Measurements from ENCODE around the gene STK24. TPM values are rescaled to one million over a fixed set of nuclear protein-coding genes. Genes with fewer than 3 reads are reported as not detected.

STK24 gene
- total and polyA plus RNA-seq, 2 of the 8 experiments (the other 6 are each of a cell fraction or from before 2014, with no cell fraction given) = 62.8 to 143 TPM

DNA sequence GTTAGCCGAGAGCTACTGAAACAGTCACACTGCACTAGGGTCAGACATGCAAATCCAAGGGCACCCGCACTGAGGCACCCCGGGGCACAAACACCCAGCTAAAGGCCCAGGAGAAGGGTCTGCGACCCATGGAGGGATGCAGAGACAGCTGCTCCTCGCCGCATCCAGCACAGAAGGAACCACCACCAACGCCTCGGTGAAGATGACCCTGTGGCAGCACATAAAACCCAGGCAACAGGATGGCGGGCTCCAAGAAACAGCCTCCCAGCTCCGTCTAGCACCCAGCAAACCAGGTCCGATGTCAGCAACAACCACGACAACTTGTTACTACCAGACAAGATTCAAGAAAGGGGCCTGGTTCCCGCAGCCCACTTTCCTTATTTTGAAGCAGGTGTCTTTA, 82.1 kb downstream of the STK24 start:
- H2AK5ac ChIP-seq (ENCODE audit: low read depth, low read length) = no peak overlapping the region
- no peak for FAIRE-seq
- no peak overlapping the region for H3K4me3 ChIP-seq (ENCODE audit: extremely low read depth in 1 of 4, insufficient read depth in 2 of 4, low read depth in 3 of 4, low read length in 4 of 4)
- H2BK12ac ChIP-seq (ENCODE audit: low read depth, low read length) = no peak overlapping the region
- no peak overlapping the region for H4K8ac ChIP-seq (ENCODE audit: extremely low read depth, insufficient read depth, low read length)
- H3K36me3 ChIP-seq (ENCODE audit: control insufficient read depth in 2 of 4, insufficient read depth in 4 of 4, low read length in 3 of 4) = peaks cover 0 to 4% (median 2%) of the 10 kb centered on the region in 4 experiments; a peak in 1 of 8 replicates
- no peak overlapping the region for H2BK120ac ChIP-seq (replicated peaks; ENCODE audit: low read depth, low read length)
- H3K4ac ChIP-seq (replicated peaks; ENCODE audit: insufficient read length, low read depth, low read length) = no peak overlapping the region
- H4K20me1 ChIP-seq (replicated peaks in 1 of 2; ENCODE audit: control insufficient read depth in 1 of 2, insufficient read depth in 2 of 2, low read length in 2 of 2) = peaks cover 6 to 21% of the 10 kb centered on the region in 2 experiments
- H4K5ac ChIP-seq (ENCODE audit: insufficient read length, low read depth, low read length) = no peak overlapping the region
- H2BK20ac ChIP-seq (ENCODE audit: low read length) = no peak overlapping the region
- peaks cover 0 to 92% of the 10 kb centered on the region in 2 experiments; a peak in 3 of 4 replicates for H3K79me2 ChIP-seq (ENCODE audit: control insufficient read depth in 1 of 2, insufficient read depth in 2 of 2, low read length in 2 of 2)
- WGBS, 2 experiments (ENCODE audit: extremely low coverage in 1 of 2, insufficient coverage in 1 of 2, insufficient read length in 1 of 2, insufficient replicate concordance in 2 of 2, low coverage in 1 of 2, low lambda C conversion rate in 2 of 2, missing lambda C conversion rate in 1 of 2) = 86% methylated on average over 13 of the region's 13 CpGs; no CpG with 5 or more reads in 1 of the 2 experiments
- DNase-seq (ENCODE audit: low read depth in 1 of 2, low spot score in 2 of 2) = no peak
- H3K14ac ChIP-seq (ENCODE audit: insufficient read length) = no peak overlapping the region
- no peak overlapping the region; the same call in 1 of the 2 replicates for H2BK5ac ChIP-seq (ENCODE audit: low read depth, low read length)
- no peaks in the 10 kb centered on the region for H3K27me3 ChIP-seq (replicated peaks in 1 of 4; ENCODE audit: control insufficient read depth in 3 of 4, extremely low read depth in 1 of 4, insufficient read depth in 3 of 4, low read length in 3 of 4)
- H3K4me2 ChIP-seq (ENCODE audit: insufficient read depth in 1 of 2, low read depth in 2 of 2, low read length in 2 of 2) = no peak overlapping the region
- CTCF ChIA-PET (ENCODE audit: partially characterized antibody) = interaction anchor here (0.6 to 1.9 kb wide), 6 partner anchors 10 to 157 kb away, joined by 3 to 12 read pairs (median 5); no protein-coding TSS in a partner anchor
- no peak overlapping the region for H3K56ac ChIP-seq (replicated peaks; ENCODE audit: insufficient read length, low read depth, low read length)
- POLR2A ChIA-PET (ENCODE audit: partially characterized antibody) = interaction anchor here (0.6 to 1.0 kb wide), 3 partner anchors 10 to 148 kb away, joined by 3 to 5 read pairs (median 3); no protein-coding TSS in a partner anchor
- peaks cover 7 to 20% (median 14%) of the 10 kb centered on the region in 4 experiments for H3K4me1 ChIP-seq (replicated peaks in 1 of 4; ENCODE audit: control insufficient read depth in 3 of 4, insufficient read depth in 4 of 4, low read length in 3 of 4)
- H3K79me1 ChIP-seq (ENCODE audit: low read depth, low read length) = peaks cover 23% of the 10 kb centered on the region
- H3K9ac ChIP-seq (replicated peaks in 1 of 4; ENCODE audit: extremely low read depth in 1 of 4, low read depth in 3 of 4, low read length in 3 of 4) = no peak overlapping the region
- H3K23me2 ChIP-seq (ENCODE audit: low read depth, low read length) = no peaks in the 10 kb centered on the region
- no peak overlapping the region for H3K23ac ChIP-seq (ENCODE audit: insufficient read length)
- 0 out of 4 replicates have a peak, but pooled peaks cover 0 to 2% of the 10 kb centered on the region in 2 experiments for H3K9me3 ChIP-seq (ENCODE audit: insufficient read depth in 2 of 2, low read depth in 1 of 2, low read length in 1 of 2)
- no peak overlapping the region for H2AFZ ChIP-seq (ENCODE audit: low read length)
- no peak overlapping the region for H3K27ac ChIP-seq (ENCODE audit: low read depth, low read length)
- no peak overlapping the region for H4K91ac ChIP-seq (replicated peaks; ENCODE audit: insufficient read length, low read length)
- no peak overlapping the region for H3K18ac ChIP-seq (ENCODE audit: extremely low read depth, low read length)
- H2BK15ac ChIP-seq (ENCODE audit: low read length) = no peak overlapping the region
- TF ChIP-seq RXRA (IDR thresholded peaks at IDR 0.05; ENCODE audit: insufficient read depth, low read depth, low read length) (no peak), KDM4A (IDR thresholded peaks at IDR 0.05; ENCODE audit: low read depth, low read length, severe bottlenecking) (no peak), POLR2A (IDR thresholded peaks at IDR 0.05; ENCODE audit: control extremely low read depth in 1 of 2, low read depth in 2 of 2, low read length in 2 of 2) (no peak), CREB1 (IDR thresholded peaks at IDR 0.05) (no peak), TEAD4 (IDR thresholded peaks at IDR 0.05; ENCODE audit: low read depth, low read length) (no peak), BCL11A (IDR thresholded peaks at IDR 0.05; ENCODE audit: low read depth in 2 of 2, low read length in 2 of 2) (no peak), CHD1 (IDR thresholded peaks at IDR 0.05; ENCODE audit: low read depth, low read length) (no peak), CHD2 (IDR thresholded peaks at IDR 0.05; ENCODE audit: low read length) (no peak), CBX8 (IDR thresholded peaks at IDR 0.05; ENCODE audit: borderline replicate concordance, low read depth, low read length) (no peak), CEBPB (IDR thresholded peaks at IDR 0.05; ENCODE audit: low read depth, low read length) (no peak), ZNF274 (IDR thresholded peaks at IDR 0.05; ENCODE audit: borderline replicate concordance, extremely low read depth, low read length) (no peak), GTF2F1 (IDR thresholded peaks at IDR 0.05; ENCODE audit: borderline replicate concordance, low read depth, low read length) (no peak), KDM5A (IDR thresholded peaks at IDR 0.05; ENCODE audit: low read length) (no peak)
- TF ChIP-seq, protein P1, sequence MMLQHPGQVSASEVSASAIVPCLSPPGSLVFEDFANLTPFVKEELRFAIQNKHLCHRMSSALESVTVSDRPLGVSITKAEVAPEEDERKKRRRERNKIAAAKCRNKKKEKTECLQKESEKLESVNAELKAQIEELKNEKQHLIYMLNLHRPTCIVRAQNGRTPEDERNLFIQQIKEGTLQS (IDR thresholded peaks at IDR 0.05; ENCODE audit: insufficient read depth, low read depth, low read length) = no peak
- TF ChIP-seq, protein P2, sequence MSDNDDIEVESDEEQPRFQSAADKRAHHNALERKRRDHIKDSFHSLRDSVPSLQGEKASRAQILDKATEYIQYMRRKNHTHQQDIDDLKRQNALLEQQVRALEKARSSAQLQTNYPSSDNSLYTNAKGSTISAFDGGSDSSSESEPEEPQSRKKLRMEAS (IDR thresholded peaks at IDR 0.05) = no peak
